A673 (cell line): ENCODE data around the gene MEGF8.

Experiments
- EZH2 ChIP-seq: fragments of 200-600 bp; sonication (generic); IDR thresholded peaks from 2 replicates; pipeline ENCODE4 v1.6.1; 2017; ENCODE audit warnings: borderline replicate concordance, low read depth, mild to moderate bottlenecking, mixed read lengths, antibody characterized with exemption, low read length; ENCODE audit not compliant: poor library complexity, severe bottlenecking
- TF ChIP-seq, protein P1 (sequence below): fragments of 300-800, 200-600 bp; sonication (generic); conservative IDR thresholded peaks from 2 replicates; pipeline ENCODE4 v1.5.1; 2017; ENCODE audit warnings: low read depth, mild to moderate bottlenecking, antibody characterized with exemption, low read length, moderate library complexity, mixed read lengths

DNA sequence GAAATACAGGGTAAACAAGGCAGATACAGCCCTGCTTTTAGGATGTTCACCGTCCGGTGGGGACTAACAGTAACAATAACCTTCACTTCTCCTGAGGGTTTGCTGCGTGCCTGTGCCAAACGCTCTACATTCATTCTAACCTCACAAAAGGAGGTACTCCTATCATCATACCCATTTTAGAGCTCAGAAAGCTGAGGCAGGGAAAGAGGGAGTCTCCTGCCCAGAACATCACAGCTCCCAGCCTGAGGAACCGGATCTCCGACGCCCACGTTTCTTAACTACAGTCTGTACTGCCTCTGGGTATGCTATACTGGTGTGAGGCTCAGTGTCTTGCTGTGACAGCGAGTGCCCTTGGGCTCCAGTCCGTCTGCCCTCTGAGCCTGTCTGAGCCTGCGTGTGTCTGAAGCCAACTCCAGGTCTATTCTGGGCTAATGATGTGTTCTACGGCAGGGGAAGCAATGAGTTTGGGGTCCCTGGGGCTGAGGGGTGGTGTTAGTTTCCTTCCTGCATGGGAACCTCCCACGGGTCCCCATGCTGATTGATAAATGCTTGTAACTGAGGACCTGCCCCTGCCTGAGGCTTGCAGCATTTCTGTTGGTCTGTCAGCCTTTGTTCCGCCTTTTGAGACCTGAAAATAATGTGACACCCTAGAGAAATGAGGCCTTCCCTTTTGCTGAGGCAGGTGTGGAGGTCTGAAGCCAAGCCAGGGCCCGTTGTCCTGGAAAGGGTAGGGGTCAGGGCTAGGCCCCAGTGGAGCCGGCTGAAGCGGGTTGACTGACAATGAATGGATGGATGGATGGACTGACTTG, 96.9 kb downstream of the MEGF8 start:
- TF ChIP-seq, protein P1, sequence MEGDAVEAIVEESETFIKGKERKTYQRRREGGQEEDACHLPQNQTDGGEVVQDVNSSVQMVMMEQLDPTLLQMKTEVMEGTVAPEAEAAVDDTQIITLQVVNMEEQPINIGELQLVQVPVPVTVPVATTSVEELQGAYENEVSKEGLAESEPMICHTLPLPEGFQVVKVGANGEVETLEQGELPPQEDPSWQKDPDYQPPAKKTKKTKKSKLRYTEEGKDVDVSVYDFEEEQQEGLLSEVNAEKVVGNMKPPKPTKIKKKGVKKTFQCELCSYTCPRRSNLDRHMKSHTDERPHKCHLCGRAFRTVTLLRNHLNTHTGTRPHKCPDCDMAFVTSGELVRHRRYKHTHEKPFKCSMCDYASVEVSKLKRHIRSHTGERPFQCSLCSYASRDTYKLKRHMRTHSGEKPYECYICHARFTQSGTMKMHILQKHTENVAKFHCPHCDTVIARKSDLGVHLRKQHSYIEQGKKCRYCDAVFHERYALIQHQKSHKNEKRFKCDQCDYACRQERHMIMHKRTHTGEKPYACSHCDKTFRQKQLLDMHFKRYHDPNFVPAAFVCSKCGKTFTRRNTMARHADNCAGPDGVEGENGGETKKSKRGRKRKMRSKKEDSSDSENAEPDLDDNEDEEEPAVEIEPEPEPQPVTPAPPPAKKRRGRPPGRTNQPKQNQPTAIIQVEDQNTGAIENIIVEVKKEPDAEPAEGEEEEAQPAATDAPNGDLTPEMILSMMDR = no peak
- no peak for TF ChIP-seq EZH2
